Skeletal muscle satellite cell (primary cell): ENCODE results near the gene RPL13A. TPM values are rescaled to one million over a fixed set of nuclear protein-coding genes. Genes with fewer than 3 reads are reported as not detected.

Experiments used
- small RNA-seq: library from RNA; depleted of rRNA; stranded (forward); fragments of <200 nt; gene quantifications from one replicate; pipeline ENCODE3, GENCODE V24; 2012

The RPL13A gene

Small RNA genes lying within 50 kb of the gene (small RNA-seq; reads per million reads assigned to genes)
- gene COX6CP7, result not detected
- gene MIR150, result 0.28 reads per million
- gene SNORD32A, result not detected
- gene SNORD33, result not detected
- gene SNORD34, result not detected
- gene SNORD35A, result not detected
- gene SNORD35B, result not detected
